Stromal cell of bone marrow (primary cell): ENCODE measurements around the gene SMYD3.
A peak's percentile ranks its signal among the peaks of the same experiment; 100 is the strongest.
"Not testable (repeated sequence)": the region's sequence is repeated elsewhere in the genome, so short reads cannot be mapped to it uniquely, and the experiment has no call there.

Experiments
- DNase-seq: peaks from one replicate; pipeline ENCODE4 v3.0.0-alpha.2; 2012; ENCODE audit warnings: low read depth

The SMYD3 gene

GRCh38 chr1:246416261-246416660, 90.8 kb downstream of the SMYD3 start:
- peak; percentile 13 for DNase-seq

GRCh38 chr1:246415028-246415427, 92.1 kb downstream of the SMYD3 start:
- DNase-seq, result no peak

- DNase-seq, result no peak
These were observed 93.6 kb downstream of the SMYD3 start for GRCh38 chr1:246413430-246413829.

GRCh38 chr1:246404078-246404477, 103.0 kb downstream of the SMYD3 start:
- DNase-seq, result no peak

- no peak for DNase-seq
These were observed 108.8 kb downstream of the SMYD3 start for GRCh38 chr1:246398126-246398813.

DNA sequence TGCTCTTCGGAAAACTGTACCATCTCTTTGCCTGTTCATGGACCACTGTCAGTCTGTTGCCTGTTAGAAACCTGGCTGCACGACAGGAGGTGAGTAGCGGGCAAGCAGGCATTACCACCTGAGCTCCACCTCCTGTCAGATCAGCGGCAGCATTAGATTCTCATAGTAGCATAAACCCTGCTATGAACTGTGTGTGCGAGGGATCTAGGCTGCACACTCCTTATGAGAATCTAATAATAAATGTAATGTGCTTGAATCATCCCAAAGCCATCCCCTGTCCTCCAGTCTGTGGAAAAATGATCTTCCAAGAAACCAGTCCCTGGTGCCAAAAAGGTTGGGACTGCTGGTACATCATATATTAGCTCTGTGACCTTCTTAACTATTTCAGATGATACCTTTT, 110.0 kb downstream of the SMYD3 start:
- no peak for DNase-seq

DNA sequence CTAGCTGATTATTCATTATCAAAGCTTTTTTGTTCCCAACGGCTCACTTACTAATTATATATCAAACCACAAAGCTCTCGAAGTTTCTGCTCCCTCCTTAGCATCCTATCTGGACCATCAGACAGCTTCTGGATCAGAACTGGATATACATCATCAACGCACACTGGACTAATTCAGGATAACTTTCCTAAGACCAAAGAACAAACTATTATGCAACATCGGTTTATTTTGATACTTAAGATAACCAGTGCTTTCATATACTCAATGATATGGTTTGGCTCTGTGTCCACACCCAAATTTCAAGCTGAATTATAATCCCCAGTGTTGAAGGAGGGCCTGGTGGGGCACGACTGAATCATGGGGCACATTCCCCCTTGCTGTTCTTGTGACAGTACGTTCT, 110.8 kb downstream of the SMYD3 start:
- DNase-seq, result no peak

- DNase-seq, result no peak
These were observed 113.0 kb downstream of the SMYD3 start for GRCh38 chr1:246394121-246394520.

DNA sequence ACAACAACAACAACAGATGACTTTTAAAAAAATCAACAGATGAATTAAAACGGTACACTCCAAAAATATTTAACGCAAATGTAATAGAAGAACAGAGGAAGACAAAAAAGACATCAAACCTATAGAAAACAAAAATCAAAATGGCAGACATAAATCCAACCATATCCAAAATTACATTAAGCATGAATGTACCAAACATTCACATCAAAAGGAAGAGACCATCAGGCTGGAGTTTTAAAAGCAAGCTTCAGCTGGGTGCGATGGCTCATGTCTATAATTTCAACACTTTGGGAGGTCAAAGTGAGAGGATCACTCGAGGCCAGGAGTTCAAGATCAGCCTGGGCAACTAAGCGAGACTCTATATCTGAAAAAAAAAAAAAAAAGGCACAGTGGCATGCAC, 116.2 kb downstream of the SMYD3 start:
- DNase-seq, result no peak

DNA sequence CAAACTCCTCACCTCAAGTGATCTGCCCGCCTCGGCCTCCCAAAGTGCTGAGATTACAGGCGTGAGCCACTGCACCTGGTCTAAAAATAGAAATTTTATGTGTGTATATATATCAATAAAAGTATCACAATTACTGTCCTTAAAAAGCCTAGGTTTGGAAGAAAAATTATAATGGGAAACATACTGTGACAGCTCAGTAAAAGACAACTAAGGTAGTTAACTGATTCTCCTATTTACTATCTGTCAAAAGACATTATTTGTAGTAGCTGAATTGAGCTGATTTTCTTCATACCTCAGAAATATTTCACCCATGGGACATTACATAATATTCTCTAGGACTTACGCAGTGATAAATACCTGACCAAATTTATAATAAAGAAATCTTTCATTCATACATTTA, 122.5 kb downstream of the SMYD3 start:
- no peak for DNase-seq

GRCh38 chr1:246383791-246384190, 123.3 kb downstream of the SMYD3 start:
- no peak for DNase-seq

GRCh38 chr1:246383239-246383589, 123.9 kb downstream of the SMYD3 start:
- no peak for DNase-seq

- no peak for DNase-seq
These were observed 124.4 kb downstream of the SMYD3 start for GRCh38 chr1:246382589-246383238.

GRCh38 chr1:246381452-246381851, 125.6 kb downstream of the SMYD3 start:
- DNase-seq, result no peak

GRCh38 chr1:246377625-246378153, 129.4 kb downstream of the SMYD3 start:
- no peak for DNase-seq

GRCh38 chr1:246373828-246374569, 133.1 kb downstream of the SMYD3 start:
- DNase-seq, result no peak

- DNase-seq, result no peak
These were observed 134.5 kb downstream of the SMYD3 start for GRCh38 chr1:246372559-246372958.

GRCh38 chr1:246367041-246367440, 140.0 kb downstream of the SMYD3 start:
- DNase-seq, result no peak

DNA sequence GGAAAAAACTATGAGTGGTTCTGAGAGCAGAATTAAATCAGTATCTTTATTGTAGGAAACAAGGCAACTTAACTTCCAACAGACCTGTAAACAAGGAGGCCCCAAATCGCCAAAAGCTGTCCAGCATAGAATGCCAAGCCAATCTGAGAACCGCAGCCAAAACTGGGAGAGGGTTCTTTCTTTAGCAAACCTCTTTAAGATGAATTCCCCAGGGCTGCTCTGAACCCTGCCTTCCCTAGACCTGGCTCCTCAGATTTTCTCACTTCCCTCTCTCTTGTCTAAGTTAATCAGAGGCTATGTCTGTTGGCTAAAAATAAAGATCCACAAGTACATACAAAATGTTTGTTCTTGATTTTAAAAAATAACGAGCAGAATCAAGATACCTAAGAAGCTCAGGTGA, 141.4 kb downstream of the SMYD3 start:
- no peak for DNase-seq

DNA sequence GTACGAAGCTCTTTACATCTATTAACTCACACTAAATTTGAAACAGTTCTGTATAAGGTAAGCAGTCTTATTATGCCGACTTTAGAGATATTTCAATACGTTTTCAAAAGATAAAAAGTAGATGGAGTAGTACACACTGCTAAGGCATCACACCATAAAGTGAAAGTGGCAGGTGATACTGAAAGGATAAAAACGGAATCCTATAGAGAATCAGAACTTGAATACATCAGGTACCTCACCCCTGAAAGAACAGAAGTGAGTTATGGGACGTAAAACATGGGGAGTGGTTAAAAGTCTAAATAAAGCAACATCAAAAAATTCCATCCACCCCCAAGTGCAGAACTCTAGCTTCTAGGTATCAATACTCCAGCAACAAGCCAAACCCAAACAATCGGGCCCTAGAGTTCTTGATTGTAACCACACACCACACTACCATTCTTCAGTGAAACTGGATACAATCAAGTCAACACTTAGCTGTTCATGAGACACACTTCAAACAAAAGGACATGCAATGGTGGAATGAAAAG, 142.6 kb downstream of the SMYD3 start:
- no peak for DNase-seq

- DNase-seq, result not testable (repeated sequence)
These were observed 150.0 kb downstream of the SMYD3 start for GRCh38 chr1:246357014-246357598.
